Dermis microvascular lymphatic vessel endothelial cell (primary cell): ENCODE data around the gene MYL6. TPM values are rescaled to one million over a fixed set of nuclear protein-coding genes. Genes with fewer than 3 reads are reported as not detected.
"Not testable (repeated sequence)": the region's sequence is repeated elsewhere in the genome, so short reads cannot be mapped to it uniquely, and the experiment has no call there.

Source experiments
- DNase-seq, 2 donors: peaks; one replicate each; pipeline versions ENCODE4 v3.0.0 to v3.0.0-alpha.2; 2010; ENCODE audit warnings: low read depth in 2 of 2
- total RNA-seq: library from RNA; depleted of rRNA; stranded (reverse); fragments of >200 nt; gene quantifications from 2 replicates; pipeline ENCODE4 v1.2.1, GENCODE V29; 2014

The MYL6 gene
- total RNA-seq, 1 donor from 2014 or later: 2,594 TPM

DNA sequence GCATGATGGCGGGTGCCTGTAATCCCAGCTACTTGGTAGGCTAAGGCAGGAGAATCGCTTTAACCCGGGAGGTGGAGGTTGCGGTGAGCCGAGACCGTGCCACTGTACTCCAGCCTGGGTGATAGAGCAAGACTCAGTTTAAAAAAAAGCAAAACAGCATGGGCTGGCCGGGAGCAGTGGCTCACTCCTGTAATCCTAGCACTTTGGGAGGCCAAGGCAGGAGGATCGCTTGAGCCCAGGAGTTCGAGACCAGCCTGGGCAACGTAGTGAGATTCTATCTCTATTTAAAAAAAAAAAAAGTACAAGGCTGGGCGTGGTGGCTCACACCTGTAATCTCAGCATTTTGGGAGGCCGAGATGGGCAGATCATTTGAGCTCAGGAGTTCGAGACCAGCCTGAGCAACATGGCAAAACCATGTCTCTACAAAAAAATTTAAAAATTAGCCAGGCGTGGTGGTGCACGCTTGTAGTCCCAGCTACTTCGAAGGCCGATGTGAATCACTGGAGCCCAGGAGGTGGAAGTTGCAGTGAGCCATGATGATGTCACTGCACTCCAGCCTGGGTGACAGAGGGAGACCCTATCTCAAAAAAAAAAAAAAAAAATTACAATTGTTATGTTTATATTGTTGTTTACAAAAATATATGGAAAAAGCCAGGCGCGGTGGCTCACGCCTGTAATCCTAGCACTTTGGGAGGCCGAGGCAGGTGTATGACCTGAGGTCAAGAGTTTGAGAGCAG lies 1.5 kb upstream of the MYL6 start:
- DNase-seq: not testable (repeated sequence)

DNA sequence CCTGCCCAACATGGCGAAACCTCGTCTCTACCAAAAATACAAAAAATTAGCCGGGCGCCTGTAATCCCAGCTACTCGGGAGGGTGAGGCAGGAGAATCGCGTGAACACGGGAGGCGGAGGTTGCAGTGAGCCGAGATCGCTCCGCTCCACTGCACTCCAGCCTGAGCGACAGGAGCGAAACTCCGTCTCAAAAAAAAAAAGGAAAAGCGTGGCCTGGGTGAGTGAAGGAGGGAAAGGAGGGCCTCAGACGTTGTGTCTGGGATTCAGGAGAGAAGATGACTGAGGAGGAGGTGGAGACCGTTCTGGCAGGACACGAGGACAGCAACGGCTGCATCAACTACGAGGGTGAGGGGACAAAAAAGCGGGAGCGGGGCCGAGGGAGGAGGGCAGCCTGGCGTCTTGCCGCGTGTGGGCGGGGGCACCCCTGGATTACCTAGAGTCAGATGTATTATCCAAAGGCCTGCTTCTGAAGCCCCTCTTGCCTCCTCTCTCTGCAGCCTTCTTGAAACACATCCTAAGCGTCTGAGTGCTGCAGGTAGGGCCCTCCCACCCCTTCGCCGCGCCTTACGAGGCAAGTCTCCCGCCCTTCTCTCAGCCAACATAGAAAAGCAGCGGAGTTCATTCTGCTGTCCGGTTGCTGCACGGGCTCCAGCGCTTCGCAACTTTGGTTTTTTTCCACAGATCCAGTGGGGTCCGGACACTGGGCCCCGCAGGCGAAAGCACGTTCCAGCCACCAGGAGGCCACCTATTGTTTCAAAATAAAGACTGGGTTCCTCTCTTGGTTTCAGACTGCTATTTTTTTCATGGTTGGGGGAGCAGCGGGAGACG lies 744 bp upstream of the MYL6 start:
- DNase-seq: peak; percentile 84 to 88

DNA sequence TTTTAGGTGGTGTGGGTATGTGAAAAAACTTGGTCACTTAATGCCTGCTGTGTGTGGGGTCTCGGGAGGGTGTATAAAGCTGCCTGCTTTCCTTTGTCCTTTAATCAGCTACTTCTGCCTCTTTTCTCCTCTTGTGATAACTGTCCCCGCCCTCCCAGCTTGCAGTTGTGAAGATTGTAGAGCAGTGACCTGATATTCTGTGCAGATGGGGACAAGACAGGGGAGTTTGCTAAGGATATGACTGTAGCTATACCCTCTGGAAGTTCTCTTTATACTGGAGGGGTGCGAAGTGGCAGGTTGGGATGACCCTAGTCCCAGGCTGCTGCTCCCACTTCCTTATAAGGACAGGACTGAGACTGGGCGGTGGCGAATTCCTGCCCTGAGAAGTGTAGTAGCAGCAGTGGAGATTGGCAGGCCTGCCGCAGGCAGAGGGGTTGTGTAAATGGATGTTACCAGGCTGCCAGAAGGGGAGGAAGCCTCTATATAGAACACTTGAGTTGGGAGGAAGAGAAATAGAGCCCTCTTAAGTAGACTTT lies 835 bp downstream of the MYL6 start:
- peak in 1 of 2 donors; percentile 65 for DNase-seq

DNA sequence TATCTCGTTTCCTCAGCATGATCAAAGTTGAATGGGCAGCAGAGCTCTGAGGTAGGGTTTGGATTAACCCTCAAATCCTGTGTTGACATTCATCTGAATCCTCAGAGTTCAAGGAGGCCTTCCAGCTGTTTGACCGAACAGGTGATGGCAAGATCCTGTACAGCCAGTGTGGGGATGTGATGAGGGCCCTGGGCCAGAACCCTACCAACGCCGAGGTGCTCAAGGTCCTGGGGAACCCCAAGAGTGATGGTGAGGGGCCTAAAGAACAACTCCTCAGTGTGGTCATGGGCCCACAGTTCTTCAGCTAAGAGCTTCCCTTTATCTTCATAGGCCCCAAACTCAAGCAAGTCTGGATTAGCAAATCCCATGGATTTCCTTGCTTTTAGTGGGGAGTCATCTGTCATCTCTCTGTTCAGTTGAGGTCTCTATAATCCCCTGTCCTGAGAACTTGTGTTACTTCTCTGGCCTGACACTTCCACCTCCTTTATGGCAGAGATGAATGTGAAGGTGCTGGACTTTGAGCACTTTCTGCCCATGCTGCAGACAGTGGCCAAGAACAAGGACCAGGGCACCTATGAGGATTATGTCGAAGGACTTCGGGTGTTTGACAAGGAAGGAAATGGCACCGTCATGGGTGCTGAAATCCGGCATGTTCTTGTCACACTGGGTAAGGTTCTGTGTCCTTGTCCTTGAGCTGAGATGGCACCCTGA lies 1.5 kb downstream of the MYL6 start:
- DNase-seq: no peak

DNA sequence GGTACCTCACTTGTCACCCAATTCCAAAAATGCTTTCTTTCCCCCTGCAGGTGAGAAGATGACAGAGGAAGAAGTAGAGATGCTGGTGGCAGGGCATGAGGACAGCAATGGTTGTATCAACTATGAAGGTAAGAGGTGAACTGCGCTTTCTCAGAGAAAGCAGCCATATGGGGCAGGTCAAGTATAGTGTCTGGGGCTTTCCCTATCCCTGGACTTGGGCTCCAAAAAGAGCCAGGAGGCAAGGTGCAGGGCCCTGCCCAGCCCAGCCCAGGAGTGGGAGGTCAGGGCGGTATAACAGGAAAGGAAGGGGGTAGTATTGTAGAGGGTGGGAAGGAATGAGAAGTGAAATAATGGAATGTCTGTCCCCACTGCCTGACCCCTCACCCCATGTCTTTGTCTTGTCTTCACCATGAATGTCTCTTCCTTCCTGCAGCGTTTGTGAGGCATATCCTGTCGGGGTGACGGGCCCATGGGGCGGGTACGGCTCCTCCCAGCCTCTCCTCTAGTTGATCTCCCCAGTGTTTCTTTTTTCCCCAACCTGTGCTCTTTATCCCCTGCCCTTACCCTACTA lies 2.1 kb downstream of the MYL6 start:
- DNase-seq: peak; percentile 52 to 87

DNA sequence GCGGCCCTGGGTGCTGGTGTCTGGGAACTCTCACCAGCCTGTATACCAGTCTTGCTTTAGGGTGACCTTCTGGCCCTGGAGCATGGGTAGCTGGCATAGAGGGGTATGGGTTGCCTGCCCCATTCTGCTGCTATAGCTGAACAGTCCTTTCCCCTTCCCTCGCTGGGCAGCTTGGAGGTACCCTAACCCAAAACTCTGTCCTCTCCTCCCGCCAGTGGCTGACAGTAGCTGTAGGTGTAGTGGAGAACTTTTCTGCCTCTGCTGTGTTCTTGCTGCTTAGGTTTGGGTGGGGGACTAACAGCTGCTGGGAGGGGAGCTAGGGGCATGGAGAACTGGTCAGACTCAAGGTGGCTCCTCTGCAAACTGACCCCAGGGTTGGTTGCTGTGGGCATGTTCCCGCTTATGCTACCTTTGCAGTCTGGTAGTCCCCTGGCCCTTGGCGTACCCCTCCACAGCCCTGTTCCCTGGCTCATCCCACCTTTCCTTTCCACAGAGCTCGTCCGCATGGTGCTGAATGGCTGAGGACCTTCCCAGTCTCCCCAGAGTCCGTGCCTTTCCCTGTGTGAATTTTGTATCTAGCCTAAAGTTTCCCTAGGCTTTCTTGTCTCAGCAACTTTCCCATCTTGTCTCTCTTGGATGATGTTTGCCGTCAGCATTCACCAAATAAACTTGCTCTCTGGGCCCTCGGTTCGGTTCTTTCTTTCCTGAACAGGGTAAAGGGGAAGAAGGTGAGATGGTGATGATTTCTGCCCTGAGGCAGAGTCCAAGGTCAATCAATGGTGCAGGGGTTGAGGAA lies 2.9 kb downstream of the MYL6 start:
- DNase-seq: no peak

DNA sequence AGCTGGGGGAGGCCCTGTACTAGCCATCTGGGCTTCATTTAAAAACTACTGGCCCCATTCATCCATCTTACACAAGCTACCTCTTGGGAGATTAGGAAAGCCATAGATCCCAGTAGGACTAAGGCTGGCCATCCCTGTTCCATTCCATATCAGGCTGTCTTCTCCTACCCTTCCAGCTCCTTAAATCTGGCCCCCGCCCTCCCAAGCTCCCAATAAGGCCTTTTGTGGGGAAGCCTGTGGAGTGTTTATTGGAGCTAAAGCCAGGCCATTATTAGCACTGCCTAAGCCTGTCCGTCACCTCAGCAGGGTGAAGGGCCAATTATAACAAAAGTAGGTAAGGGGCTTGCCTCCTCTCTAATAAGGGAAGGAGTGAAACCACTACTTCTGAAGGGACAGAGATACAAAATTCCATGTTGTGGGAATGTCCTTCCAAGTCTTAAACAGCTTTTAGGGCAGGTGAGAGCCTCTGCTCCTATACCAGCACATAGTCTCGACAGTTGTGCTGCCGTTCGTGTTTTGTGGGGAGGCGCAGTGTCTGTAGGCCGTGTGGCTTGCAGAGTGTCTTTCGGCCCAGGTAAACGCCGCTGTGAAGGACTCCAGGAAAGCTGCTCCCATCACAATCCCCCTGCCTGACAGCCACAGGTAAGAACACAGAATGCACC lies 3.7 kb downstream of the MYL6 start:
- no peak for DNase-seq

DNA sequence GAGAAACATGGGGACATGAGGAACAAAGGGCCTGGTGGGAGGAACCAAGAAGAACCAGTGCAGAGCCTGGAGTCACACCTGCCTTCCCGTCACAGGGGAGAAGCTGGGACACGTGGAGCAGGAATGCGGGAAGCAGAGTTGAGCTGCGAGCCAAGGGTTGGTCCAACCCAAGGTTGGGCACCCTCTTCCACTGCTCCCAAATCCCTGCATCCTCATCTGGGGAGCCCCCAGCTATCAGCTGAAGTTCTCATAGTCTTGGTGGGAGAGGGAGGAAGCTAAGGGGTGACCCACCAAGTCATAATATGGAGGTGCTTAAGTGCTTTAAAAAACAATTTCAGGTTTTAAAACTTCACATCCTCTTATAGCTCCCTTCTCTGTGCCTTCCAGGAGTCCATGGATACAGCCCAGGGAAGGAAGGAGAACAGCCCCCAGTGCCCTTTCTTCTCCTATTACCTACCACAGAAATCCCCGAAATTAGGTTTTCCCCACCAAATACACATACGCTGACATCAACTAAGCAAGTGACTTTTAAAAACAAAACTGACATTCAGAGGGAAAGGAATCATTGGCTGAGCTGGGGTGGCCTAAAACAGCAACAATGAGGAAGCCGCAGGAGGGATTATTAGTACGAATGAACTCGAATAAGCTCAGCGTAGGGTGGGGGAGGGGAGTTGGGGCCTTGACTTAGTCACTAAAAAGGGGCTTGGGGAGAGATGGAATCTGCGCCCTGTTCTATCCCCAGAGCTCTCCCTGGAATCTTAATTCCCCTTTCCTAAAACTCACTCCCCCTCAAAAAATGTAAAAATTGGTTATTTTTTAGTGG lies 4.5 kb downstream of the MYL6 start:
- DNase-seq: no peak

DNA sequence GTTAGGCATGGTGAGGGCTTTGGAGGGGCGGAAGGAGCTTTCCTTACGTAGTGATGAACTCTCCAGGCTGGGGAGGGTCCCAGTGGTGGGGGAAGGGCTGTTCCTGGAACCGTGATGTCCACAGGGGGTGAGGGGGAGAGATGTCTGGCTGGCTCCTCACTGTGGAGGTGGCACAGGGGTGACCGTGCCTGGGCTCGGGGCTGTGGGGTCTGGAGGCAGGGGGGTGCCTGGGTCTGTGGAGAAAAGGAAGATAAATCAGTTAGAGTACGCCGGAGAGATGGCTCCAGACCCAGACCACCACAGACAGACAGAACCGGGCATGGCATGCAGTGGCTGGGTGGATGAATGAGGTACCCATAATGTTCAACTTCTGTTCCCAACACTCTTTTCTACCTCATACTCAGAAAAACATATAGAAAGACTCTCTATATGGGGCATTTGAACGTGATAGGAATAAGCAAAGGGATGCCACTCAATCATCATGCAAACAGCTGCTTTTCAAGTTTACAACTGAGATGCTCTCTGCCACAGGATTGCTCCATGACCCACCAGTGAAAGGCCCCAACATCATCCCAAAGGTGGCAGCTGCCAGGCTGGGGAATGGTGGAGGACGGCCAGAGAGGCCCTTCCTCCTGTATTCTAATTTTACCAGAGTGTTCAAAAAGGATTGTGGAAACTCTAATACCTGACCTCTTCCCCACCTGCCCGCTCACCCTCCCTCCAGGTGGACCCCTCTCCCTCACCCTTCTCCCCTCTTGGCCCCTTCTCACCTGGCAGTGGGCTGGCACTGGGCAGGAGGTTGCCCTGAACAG lies 5.6 kb downstream of the MYL6 start:
- no peak for DNase-seq

DNA sequence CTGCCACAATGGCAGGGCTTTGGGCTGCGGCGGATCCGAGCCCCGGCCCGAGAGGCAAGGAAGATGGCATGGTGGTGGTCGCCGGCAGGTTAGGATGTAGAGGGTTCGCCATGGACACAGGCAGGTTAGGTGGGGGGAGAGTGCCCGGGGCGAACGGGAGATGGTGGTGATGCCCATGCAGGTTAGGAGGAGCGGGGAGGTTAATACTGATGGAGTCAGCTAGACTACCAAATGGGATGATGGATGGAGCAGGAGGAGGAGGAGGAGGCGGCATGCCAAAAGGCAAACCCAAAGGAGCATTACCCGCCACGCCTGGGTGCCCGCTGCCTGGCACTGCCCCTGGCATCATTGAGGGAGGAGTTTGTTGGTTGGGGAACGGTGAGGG lies 6.2 kb downstream of the MYL6 start:
- DNase-seq: no peak

DNA sequence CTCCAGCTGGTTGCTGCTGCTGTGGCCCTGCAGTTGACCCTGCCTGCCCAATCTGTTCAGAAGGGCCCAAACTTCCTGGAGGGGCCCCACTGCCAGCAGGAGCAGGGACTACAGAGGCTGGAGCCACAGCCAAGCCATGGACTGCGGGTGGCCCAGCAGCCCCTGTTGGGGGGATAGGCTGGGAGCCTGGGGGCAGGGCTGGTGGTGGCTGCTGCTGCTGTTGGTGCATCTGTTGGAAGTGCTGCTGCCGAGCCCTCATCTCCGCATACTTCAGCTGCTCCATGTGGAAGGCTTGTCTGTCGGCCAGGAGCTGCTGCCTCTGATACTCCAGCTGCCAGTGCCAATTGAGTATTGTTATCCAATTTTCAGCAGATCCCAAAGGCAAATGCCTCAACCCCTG lies 7.2 kb downstream of the MYL6 start:
- DNase-seq: no peak

DNA sequence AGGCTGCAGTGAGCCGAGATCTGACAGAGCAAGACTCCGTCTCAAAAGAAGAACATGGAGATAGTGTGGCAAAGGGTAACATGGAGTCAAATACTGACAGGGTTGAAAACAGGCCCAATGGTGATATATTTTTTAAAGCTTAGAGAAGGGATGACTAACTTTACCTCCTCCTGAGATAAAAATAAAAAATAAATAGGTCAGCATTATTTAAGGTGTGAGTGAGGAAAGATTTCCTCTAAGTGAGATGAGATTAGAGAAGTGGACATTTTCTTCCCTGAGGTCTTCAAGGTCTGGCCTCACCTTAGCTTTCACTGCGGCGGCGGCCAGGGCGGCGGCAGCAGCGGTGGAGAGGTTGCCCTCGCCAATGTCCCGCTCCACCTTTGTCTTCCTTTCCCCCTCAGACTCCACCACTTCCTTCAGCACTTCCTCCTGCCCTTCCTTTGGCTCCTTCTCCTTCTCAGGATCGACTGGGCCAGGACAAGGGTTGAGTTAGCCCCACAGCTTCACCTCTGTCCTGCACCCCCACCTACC lies 11.1 kb downstream of the MYL6 start:
- no peak for DNase-seq

DNA sequence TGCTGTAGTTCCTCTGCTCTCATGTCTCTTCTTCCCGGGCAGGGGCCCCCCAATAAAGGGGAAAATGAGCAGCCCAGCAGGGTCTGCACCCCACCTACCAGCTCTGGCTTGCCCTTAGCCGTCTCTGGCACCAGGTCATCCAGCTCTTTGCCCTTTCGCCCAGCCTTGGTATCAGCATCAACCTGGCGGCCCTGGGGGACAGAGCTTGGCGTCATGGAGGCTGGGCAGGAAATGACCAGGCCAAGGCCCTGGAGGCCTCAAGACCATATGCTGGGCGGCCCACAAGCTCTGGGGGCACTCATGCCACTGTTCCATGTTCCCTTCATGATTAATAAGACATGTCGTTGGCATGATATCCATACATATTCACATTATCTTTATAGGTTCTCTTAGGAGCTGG lies 14.7 kb downstream of the MYL6 start:
- DNase-seq: no peak

DNA sequence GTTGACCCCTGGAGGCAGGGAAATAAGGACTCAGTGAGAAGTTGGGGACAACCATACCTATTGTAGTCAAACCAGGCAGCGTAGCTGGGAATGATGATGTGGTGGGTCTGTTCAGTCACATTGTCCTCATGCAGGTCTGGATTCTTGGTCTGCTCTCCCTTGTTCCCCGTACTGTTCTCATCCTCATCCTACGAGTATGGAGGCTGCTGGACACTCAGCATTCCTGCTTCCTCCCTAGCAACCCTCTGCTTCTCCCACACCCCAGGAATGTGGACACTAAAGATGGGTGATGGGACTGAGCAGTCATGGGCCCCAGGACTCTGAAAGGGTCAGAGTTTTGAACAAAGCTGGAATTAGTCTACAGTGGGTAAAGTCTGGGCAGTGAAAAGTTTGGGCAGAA lies 20.2 kb downstream of the MYL6 start:
- DNase-seq: no peak

DNA sequence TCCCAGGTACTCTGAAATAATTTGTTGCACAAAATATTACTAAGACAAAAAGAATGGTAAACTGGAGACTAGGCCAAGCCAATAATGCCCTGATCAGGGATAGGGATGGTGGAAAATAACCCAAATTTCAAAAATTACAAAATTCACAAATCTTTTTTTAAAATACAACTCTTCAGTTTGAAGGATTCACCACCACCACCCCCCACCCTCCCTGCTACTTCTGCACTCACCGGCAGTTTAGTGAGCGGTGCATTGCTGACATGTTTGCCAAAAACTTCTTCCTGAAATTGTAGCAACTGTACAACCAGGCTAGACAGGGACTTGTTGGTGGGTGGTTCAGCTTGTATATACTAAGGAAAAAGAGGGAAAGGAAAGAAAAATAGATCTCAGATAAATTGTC lies 28.8 kb downstream of the MYL6 start:
- no peak for DNase-seq

DNA sequence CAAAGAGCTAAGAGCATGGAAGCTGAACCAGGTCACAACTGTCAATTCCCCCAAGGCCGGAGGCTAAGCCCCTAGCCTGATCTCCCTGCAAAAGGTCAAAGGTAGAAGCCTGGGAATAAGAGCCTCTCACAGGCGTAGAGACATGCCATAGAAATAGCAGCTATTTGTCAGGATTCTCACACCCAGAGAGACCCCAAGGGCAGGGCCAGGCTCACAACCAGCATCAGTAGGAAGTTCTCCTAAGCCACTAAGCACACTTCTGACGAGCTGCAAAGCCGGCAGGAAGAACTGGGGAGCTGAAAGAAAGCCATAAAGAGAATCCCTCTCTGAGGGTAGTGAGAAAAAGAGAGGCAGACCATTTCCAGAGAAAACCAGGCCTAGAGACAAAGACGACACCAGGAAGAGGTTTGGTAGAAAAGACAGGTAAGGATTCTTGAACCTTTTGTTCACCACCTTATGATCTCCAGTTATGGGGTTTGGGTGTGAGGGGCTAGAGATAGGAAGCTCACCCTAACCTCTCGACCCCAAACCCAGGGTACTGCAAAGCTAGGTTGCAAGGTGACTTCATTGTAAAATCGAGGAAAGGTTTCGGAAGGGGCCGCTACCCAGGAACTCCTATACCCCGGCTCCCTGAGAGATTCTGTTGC lies 30.1 kb downstream of the MYL6 start:
- DNase-seq: no peak

DNA sequence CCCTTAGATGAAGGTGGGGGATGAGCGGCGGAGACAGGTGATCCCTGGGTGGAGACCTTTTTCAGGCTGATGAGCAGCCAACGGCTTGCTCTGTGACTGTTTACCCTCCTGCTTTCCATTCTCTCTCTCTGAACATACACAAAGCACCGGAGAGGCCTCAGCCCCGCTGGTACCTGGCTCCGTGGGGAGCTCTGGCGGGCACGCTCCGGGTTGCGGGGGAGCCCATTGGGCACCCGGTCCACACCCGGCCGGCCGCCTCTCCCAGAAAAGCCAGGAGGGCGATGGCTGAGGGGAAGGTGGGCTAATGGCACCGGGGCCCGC lies 30.6 kb downstream of the MYL6 start:
- no peak for DNase-seq
